GM21360 (cell line): ENCODE measurements around the gene NKAP.

Source experiments
- ATAC-seq: cut with Tn5 transposase; IDR thresholded peaks from one replicate; pipeline ENCODE4 v1.9.1; 2021; ENCODE audit warnings: mild to moderate bottlenecking, moderate library complexity; ENCODE audit not compliant: unreplicated experiment

NKAP gene

GRCh38 chrX:119871599-119872395, 71.8 kb downstream of the NKAP start, which contains the start of the genes NDUFA1 and RNF113A:
NDUFA1 (plus strand) TSS chrX:119871832; CDS start chrX:119871912, 80 bp downstream.
RNF113A (minus strand) TSS chrX:119871733; CDS start chrX:119871613, 120 bp downstream.
- peak; percentile 87 for ATAC-seq

- peak; percentile 24 for ATAC-seq
Measured at GRCh38 chrX:119871245-119871598, 72.3 kb downstream of the NKAP start.
